Peyer's patch (tissue), 4 donors: Measurements from ENCODE around the gene NSFL1C.

Experiments used
- POLR2A ChIP-seq, 2 donors: fragments of 450-650 bp; IDR thresholded peaks; one replicate each; pipeline ENCODE4 v1.5.1; 2017; ENCODE audit warnings: antibody characterized with exemption in 2 of 2, mild to moderate bottlenecking in 2 of 2, moderate library complexity in 2 of 2
- TF ChIP-seq, protein P1 (sequence below), 6 experiments: fragments of 450-650 bp in 4 of 6; fragments of 200-600 bp in 2 of 6; sonication (generic) in 1 of 6; IDR thresholded peaks; one replicate each; pipeline ENCODE4 v1.5.1; 2017 to 2019; ENCODE audit warnings: antibody characterized with exemption in 6 of 6, mild to moderate bottlenecking in 3 of 6, moderate library complexity in 1 of 6

DNA sequence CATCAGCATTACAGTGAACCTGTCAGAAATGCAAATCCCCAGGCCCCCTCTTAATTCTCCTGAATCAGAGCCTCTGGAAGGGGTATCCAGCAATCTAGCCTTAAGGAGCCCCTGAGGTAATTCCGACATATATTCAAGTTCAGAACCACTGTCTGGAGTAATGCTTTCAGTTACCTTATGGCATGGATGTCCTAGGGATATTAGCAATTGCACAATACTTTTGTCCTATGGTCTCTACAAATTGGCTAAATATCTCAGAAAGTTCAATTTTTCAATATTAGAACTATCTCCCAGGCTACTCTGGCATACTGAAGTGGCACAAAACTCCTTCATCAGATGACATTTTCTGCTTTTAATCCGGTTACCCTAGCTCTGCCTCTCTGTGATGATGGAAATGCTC lies 6.4 kb downstream of the NSFL1C start:
- TF ChIP-seq, protein P1, sequence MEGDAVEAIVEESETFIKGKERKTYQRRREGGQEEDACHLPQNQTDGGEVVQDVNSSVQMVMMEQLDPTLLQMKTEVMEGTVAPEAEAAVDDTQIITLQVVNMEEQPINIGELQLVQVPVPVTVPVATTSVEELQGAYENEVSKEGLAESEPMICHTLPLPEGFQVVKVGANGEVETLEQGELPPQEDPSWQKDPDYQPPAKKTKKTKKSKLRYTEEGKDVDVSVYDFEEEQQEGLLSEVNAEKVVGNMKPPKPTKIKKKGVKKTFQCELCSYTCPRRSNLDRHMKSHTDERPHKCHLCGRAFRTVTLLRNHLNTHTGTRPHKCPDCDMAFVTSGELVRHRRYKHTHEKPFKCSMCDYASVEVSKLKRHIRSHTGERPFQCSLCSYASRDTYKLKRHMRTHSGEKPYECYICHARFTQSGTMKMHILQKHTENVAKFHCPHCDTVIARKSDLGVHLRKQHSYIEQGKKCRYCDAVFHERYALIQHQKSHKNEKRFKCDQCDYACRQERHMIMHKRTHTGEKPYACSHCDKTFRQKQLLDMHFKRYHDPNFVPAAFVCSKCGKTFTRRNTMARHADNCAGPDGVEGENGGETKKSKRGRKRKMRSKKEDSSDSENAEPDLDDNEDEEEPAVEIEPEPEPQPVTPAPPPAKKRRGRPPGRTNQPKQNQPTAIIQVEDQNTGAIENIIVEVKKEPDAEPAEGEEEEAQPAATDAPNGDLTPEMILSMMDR (IDR thresholded peaks at IDR 0.05) = no peak
- no peak for TF ChIP-seq POLR2A (IDR thresholded peaks at IDR 0.05)
